ENCODE measurements around the gene THADA.

GRCh38 chr2:43619511-43619910 is 23.7 kb upstream of the THADA start:
- TF ChIP-seq POLR2A (IDR thresholded peaks at IDR 0.05) (no peak), CTCF (IDR thresholded peaks at IDR 0.05) (no peak)
